B cell (primary cell): Measurements from ENCODE around the gene NCKIPSD.

Experiments used
- CTCF ChIP-seq: fragments of 200-600 bp; IDR thresholded peaks from one replicate; pipeline ENCODE4 v1.8.0; 2022; ENCODE audit warnings: antibody characterized with exemption, mild to moderate bottlenecking
- EZH2 ChIP-seq: IDR thresholded peaks from 2 replicates; pipeline ENCODE4 v1.6.1; 2012; ENCODE audit warnings: borderline replicate concordance, low read depth, mild to moderate bottlenecking, moderate library complexity, low read length; ENCODE audit not compliant: insufficient read depth, poor library complexity, severe bottlenecking

GRCh38 chr3:48625600-48625999 lies 60.1 kb downstream of the NCKIPSD start:
- TF ChIP-seq CTCF (no peak), EZH2 (no peak)
